HG03378 (cell line): ENCODE data around the gene CCDC77.

ENCODE experiments used
- ATAC-seq: cut with Tn5 transposase; IDR thresholded peaks from one replicate; pipeline ENCODE4 v1.9.1; 2021; ENCODE audit warnings: mild to moderate bottlenecking, moderate library complexity; ENCODE audit not compliant: unreplicated experiment

CCDC77 gene

GRCh38 chr12:479161-479560 lies 77.7 kb downstream of the CCDC77 start:
- no peak for ATAC-seq

DNA sequence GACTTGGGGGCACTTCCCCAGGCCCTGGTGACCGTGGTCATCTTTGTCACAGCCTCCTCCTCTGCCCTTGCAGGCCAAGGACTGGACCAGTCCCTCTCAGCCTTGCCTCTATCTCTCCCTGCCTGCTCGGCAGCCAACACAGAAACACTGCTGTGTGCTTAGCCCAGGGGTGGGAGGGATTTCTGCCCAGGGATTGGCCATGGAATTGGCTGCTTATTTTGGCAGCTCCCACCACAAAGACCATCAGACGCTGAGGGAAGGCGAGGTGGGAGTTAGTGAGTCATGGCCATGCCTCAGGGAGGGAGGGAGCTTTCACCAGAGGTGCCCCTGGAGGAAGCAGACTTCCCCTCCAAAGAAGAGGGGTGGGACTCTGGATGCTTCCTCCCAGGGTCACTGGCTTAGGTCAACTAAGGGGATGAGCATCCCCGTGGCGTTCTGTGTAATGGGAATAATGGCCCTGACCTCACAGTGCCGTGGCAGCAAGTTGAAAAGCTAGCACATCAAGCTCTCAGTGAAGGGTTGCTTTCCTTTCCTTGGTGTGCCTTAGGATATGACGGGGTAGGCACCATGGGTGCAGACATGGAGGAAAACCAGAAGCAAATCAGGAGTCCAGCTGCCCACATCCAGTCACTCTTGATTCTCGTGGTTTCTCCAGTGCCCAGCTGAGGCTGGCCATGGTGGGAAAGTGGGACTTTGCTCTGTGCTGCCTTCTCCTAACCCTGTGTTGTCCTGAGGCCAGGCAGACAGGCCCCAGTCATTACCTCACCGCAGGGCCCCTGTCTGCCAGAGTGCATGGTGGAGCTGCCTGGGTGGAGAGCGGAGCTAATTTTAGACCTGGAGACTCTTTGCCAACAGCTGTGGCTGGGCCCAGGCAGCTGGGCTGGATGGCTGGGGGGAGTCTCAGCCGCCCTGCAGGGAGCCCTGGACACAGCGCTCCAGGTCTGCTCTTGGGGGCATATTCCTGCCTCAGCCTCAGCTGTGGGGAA lies 79.7 kb downstream of the CCDC77 start:
- no peak for ATAC-seq

DNA sequence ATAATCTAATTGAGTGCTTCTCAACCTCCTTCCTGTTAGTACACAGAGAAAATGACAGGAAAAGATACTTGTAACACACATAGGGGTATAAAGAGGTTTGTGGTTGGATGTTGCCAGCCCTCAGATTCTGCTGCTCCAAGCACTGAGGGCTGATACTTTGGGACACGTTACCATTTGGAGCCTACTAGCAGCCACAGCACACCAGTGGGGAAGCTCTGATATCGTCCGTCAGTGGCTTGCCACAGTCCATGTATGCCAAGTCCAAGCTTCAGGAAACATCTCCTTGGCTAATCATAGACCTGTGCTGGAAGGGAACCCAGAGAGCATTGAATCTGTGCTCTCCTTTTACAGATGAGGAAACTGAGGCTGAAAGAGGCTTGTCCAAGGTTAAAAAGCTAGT lies 80.6 kb downstream of the CCDC77 start:
- ATAC-seq: no peak

- ATAC-seq: no peak
Observed at GRCh38 chr12:484096-484495, 82.7 kb downstream of the CCDC77 start.

GRCh38 chr12:490260-490659 lies 88.8 kb downstream of the CCDC77 start:
- ATAC-seq: no peak
